K562 (cell line): ENCODE measurements around the gene GPR176. TPM values are rescaled to one million over a fixed set of nuclear protein-coding genes. Genes with fewer than 3 reads are reported as not detected.

Experiments
- BCOR ChIP-seq: fragments of 450-650 bp; IDR thresholded peaks from 2 replicates; pipeline ENCODE4 v1.6.1; 2016
- CREB5 ChIP-seq: fragments of 250-450 bp; sonication (Bioruptor Pico); IDR thresholded peaks from 2 replicates; pipeline ENCODE4 v1.5.0; 2020; ENCODE audit warnings: mild to moderate bottlenecking
- FOXM1 ChIP-seq, 2 experiments: fragments of 450-650 bp in 1 of 2; sonication (generic) in 1 of 2; formaldehyde crosslinking in 1 of 2; IDR thresholded peaks; 2 replicates each; pipeline versions ENCODE4 v1.6.1 to v1.9.0; 2017 to 2022; ENCODE audit warnings: low read depth in 2 of 2, mild to moderate bottlenecking in 2 of 2, missing genetic modification reagents in 1 of 2, moderate library complexity in 1 of 2
- GATAD2B ChIP-seq: fragments of 450-650 bp; IDR thresholded peaks from 2 replicates; pipeline ENCODE4 v1.6.1; 2017; ENCODE audit warnings: mild to moderate bottlenecking, borderline replicate concordance
- NCOA2 ChIP-seq, 2 experiments: fragments of 450-650 bp; IDR thresholded peaks; 2 replicates each; pipeline ENCODE4 v1.6.1; 2018; ENCODE audit warnings: mild to moderate bottlenecking in 2 of 2, moderate library complexity in 1 of 2; ENCODE audit not compliant: partially characterized antibody in 2 of 2
- NFE2 ChIP-seq: IDR thresholded peaks from 2 replicates; pipeline ENCODE4 v1.6.1; 2014; ENCODE audit warnings: antibody characterized with exemption, low read depth
- NFIX ChIP-seq: fragments of 250-450 bp; sonication (Bioruptor Pico); IDR thresholded peaks from 2 replicates; pipeline ENCODE4 v1.4.0; 2020; ENCODE audit warnings: low read depth, mild to moderate bottlenecking, moderate library complexity
- PHB2 ChIP-seq: fragments of 450-650 bp; IDR thresholded peaks from 2 replicates; pipeline ENCODE4 v1.6.1; 2017; ENCODE audit warnings: low read depth
- RCOR1 ChIP-seq, 2 experiments: IDR thresholded peaks; 2 replicates each; pipeline ENCODE4 v1.6.1; 2012; ENCODE audit warnings: low read depth in 2 of 2, low read length in 2 of 2, borderline replicate concordance in 1 of 2, improper control_type of control experiment in 1 of 2
- RFX7 ChIP-seq: fragments of 250-450 bp; sonication (Bioruptor Pico); IDR thresholded peaks from 2 replicates; pipeline ENCODE4 v1.5.1; 2021; ENCODE audit warnings: mild to moderate bottlenecking
- SMARCC2 ChIP-seq: fragments of 450-650 bp; IDR thresholded peaks from 2 replicates; pipeline ENCODE4 v1.6.1; 2017; ENCODE audit warnings: antibody characterized with exemption, moderate library complexity, mild to moderate bottlenecking, low read depth
- TGIF2 ChIP-seq: sonication (generic); formaldehyde crosslinking; IDR thresholded peaks from 2 replicates; pipeline ENCODE4 v1.8.1; 2022; ENCODE audit warnings: mild to moderate bottlenecking, missing genetic modification reagents, moderate library complexity
- XRCC3 ChIP-seq: fragments of 450-650 bp; IDR thresholded peaks from 2 replicates; pipeline ENCODE4 v1.6.1; 2017; ENCODE audit warnings: mild to moderate bottlenecking, moderate library complexity
- ZBTB2 ChIP-seq: fragments of 450-650 bp; IDR thresholded peaks from 2 replicates; pipeline ENCODE4 v1.6.1; 2016; ENCODE audit warnings: antibody characterized with exemption
- ZBTB34 ChIP-seq: fragments of 250-450 bp; sonication (Bioruptor Pico); IDR thresholded peaks from 2 replicates; pipeline ENCODE4 v1.8.0; 2021; ENCODE audit warnings: mild to moderate bottlenecking, moderate library complexity
- ZBTB49 ChIP-seq: sonication (generic); formaldehyde crosslinking; IDR thresholded peaks from 2 replicates; pipeline ENCODE4 v1.8.0; 2022; ENCODE audit warnings: missing genetic modification reagents, mild to moderate bottlenecking, borderline replicate concordance
- ZBTB8A ChIP-seq: fragments of 450-650 bp; IDR thresholded peaks from 2 replicates; pipeline ENCODE4 v1.6.1; 2018; ENCODE audit warnings: mild to moderate bottlenecking, moderate library complexity; ENCODE audit not compliant: partially characterized antibody
- ZFPM2 ChIP-seq: fragments of 250-450 bp; sonication (Bioruptor Pico); IDR thresholded peaks from 2 replicates; pipeline ENCODE4 v1.5.1; 2022; ENCODE audit warnings: mild to moderate bottlenecking
- ZNF224 ChIP-seq: sonication (generic); formaldehyde crosslinking; IDR thresholded peaks from 2 replicates; pipeline ENCODE4 v1.8.0; 2022; ENCODE audit warnings: mild to moderate bottlenecking, missing genetic modification reagents
- ZNF655 ChIP-seq: fragments of 250-450 bp; sonication (Bioruptor Pico); IDR thresholded peaks from 2 replicates; pipeline ENCODE4 v1.5.0; 2021
- ZNF778 ChIP-seq: fragments of 450-650 bp; formaldehyde crosslinking; IDR thresholded peaks from 2 replicates; pipeline ENCODE4 v1.4.0; 2020; ENCODE audit warnings: mild to moderate bottlenecking, moderate library complexity
- polyA plus RNA-seq, 8 experiments: library from polyadenylated mRNA; depleted of rRNA in 4 of 8; stranded (reverse) in 5 of 8; unstranded in 3 of 8; fragments of >200 nt; fragmentation: Nextera tagmentation in 2 of 8; fragmentation: Illumina TruSeq in 1 of 8; extraction: Ambion mirVana in 2 of 8; extraction: Trizol in 1 of 8; gene quantifications; 2 replicates each; pipeline versions ENCODE4 v1.2.1 to v1.2.3, GENCODE V29; 2011 to 2014; ENCODE audit warnings: inconsistent platforms in 1 of 8, missing spikeins in 1 of 8
- total RNA-seq, 7 experiments: library from RNA; depleted of rRNA in 6 of 7; stranded (reverse); fragments of >200 nt in 6 of 7; fragmentation: Illumina TruSeq in 2 of 7; extraction: Trizol in 2 of 7; gene quantifications; 2 replicates each; pipeline versions ENCODE4 v1.2.1 to v1.2.3, GENCODE V29; 2011 to 2021; ENCODE audit warnings: low replicate concordance in 1 of 7

The GPR176 gene
- total and polyA plus RNA-seq, 9 of the 15 experiments (the other 6 are each of a cell fraction or from before 2014, with no cell fraction given) = 0.03 to 1.2 (median 0.76) TPM

GRCh38 chr15:39920510-39921273 lies 626 bp upstream of the GPR176 start (continued):
- TF ChIP-seq ZBTB8A (no peak), XRCC3 (no peak), NFE2 (no peak), ZFPM2 (CRISPR knock-in tag) (no peak), RFX7 (no peak), CREB5 (CRISPR knock-in tag) (no peak), NCOA2 (IDR thresholded peaks at IDR 0.05; ENCODE audit: partially characterized antibody in 2 of 2) (no peak), ZNF655 (CRISPR knock-in tag) (no peak), ZBTB34 (CRISPR knock-in tag) (no peak), ZNF224 (CRISPR knock-in tag) (no peak), PHB2 (no peak), BCOR (no peak), ZBTB49 (CRISPR knock-in tag) (no peak), GATAD2B (peak; percentile 91), SMARCC2 (no peak), ZNF778 (CRISPR knock-in tag) (no peak), ZBTB2 (no peak), TGIF2 (CRISPR knock-in tag) (no peak), RCOR1 (IDR thresholded peaks at IDR 0.05; ENCODE audit: borderline replicate concordance in 1 of 2, low read depth in 2 of 2, low read length in 2 of 2) (0 out of 4 replicates have a peak, but pooled peaks of 1 of the 2 experiments have one; percentile 18), FOXM1 (IDR thresholded peaks at IDR 0.05; ENCODE audit: low read depth) (no peak), FOXM1 (CRISPR knock-in tag; IDR thresholded peaks at IDR 0.05; ENCODE audit: low read depth) (no peak), NFIX (CRISPR knock-in tag) (no peak)
